HL-60 (cell line): ENCODE data around the gene MISP3.

Experiments used
- DNase-seq, 2 experiments: peaks; one replicate each; pipeline ENCODE4 v3.0.0-alpha.2; 2010 to 2020; ENCODE audit warnings: low read depth in 1 of 2, low spot score in 1 of 2
- H3K27ac ChIP-seq: fragments of 250-450 bp; sonication (Bioruptor Pico); replicated peaks from 2 replicates; pipeline ENCODE4 v1.5.1; 2020; ENCODE audit warnings: mild to moderate bottlenecking, moderate library complexity
- H3K27me3 ChIP-seq: fragments of 250-450 bp; sonication (Bioruptor Pico); 2 replicates; pipeline ENCODE4 v1.5.1; 2021; ENCODE audit warnings: mild to moderate bottlenecking, moderate library complexity; ENCODE audit not compliant: insufficient read depth, poor library complexity, severe bottlenecking
- H3K4me3 ChIP-seq: replicated peaks from 2 replicates; pipeline ENCODE4 v1.5.1; 2011; ENCODE audit warnings: mild to moderate bottlenecking, control low read depth, low read length; ENCODE audit not compliant: insufficient read depth
- CTCF ChIP-seq: IDR thresholded peaks from one replicate; pipeline ENCODE4 v1.5.1; 2011; ENCODE audit warnings: low read length, control low read depth, inconsistent platforms; ENCODE audit not compliant: insufficient read depth
- GABPA ChIP-seq: IDR thresholded peaks from 2 replicates; pipeline ENCODE4 v1.6.1; 2012; ENCODE audit warnings: low read depth
- POLR2AphosphoS5 ChIP-seq: IDR thresholded peaks from 2 replicates; pipeline ENCODE4 v1.6.1; 2012; ENCODE audit warnings: low read depth
- REST ChIP-seq: IDR thresholded peaks from 2 replicates; pipeline ENCODE4 v1.6.1; 2012; ENCODE audit warnings: low read depth; ENCODE audit not compliant: insufficient replicate concordance
- SPI1 ChIP-seq: IDR thresholded peaks from 2 replicates; pipeline ENCODE4 v1.6.1; 2012; ENCODE audit warnings: low read depth, mild to moderate bottlenecking, borderline replicate concordance

Gene MISP3

GRCh38 chr19:14066134-14066533 lies 6.5 kb upstream of the MISP3 start:
- H3K27ac ChIP-seq = no peak overlapping the region
- peaks cover 2% of the 10 kb centered on the region for H3K27me3 ChIP-seq
- no peak overlapping the region for H3K4me3 ChIP-seq
- TF ChIP-seq GABPA (no peak), CTCF (no peak), SPI1 (no peak), POLR2AphosphoS5 (no peak), REST (no peak)
- no peak for DNase-seq

- Histone ChIP-seq H3K27me3 (peaks cover 2% of the 10 kb centered on the region), H3K4me3 (no peak overlapping the region), H3K27ac (no peak overlapping the region)
- no peak for TF ChIP-seq POLR2AphosphoS5
- DNase-seq = no peak
These were observed 2.1 kb upstream of the MISP3 start for GRCh38 chr19:14070268-14071050.

- TF ChIP-seq POLR2AphosphoS5 (no peak), CTCF (peak; percentile 28), SPI1 (0 out of 2 replicates have a peak, but pooled peaks have one; percentile 8), REST (no peak), GABPA (no peak)
- Histone ChIP-seq H3K27ac (peak overlapping the region; percentile 31), H3K4me3 (peak overlapping the region; percentile 43), H3K27me3 (peaks cover 2% of the 10 kb centered on the region)
- DNase-seq = peak in 1 of 2 experiments; percentile 77
These were observed 807 bp downstream of the MISP3 start for GRCh38 chr19:14073261-14073924.

GRCh38 chr19:14073925-14074838 lies 1.6 kb downstream of the MISP3 start:
- H3K4me3 ChIP-seq = peak overlapping the region; percentile 38
- DNase-seq = no peak
- peak overlapping the region; percentile 31 for H3K27ac ChIP-seq
- TF ChIP-seq GABPA (no peak), REST (no peak)
- peaks cover 2% of the 10 kb centered on the region for H3K27me3 ChIP-seq
